HG03354 (cell line): ENCODE data around the gene CTBP1.

Experiments
- ATAC-seq: cut with Tn5 transposase; IDR thresholded peaks from one replicate; pipeline ENCODE4 v1.9.1; 2021; ENCODE audit warnings: mild to moderate bottlenecking; ENCODE audit not compliant: unreplicated experiment, poor library complexity, severe bottlenecking

CTBP1 gene

DNA sequence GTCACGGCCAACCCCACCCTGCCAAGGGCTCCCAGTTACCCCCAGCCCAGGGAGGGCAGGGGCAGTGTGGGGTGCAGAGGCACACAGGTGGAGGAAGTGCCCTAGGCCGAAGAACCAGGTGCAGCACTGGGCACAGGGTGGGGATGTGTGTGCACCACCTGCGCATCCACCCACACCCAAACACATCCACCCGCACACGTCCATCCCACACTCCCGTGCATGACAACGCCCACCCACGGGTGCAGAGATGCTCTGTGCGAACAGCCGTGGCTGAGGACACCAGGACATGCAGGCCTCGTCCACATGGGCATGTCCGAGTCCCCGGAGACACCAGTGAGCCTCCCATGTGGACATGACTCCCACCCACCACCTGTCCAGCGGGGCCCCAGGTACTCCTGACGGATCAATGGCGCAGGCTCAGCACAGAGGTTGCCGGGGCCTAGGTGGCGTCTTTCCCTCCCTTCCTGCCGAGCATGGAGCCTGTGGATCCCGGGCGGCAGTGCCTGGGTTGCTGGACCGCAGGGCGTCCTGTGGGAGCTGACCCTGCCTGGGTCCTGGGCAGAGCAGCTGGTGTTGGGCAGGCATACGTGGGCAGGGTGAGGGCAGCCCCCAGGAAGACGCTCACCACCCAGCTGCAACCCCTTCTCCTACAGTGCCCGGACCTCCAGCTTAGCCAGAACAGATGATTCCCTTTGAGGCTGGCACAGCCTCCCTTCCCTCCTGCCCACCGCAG lies 19.6 kb downstream of the CTBP1 start:
- no peak for ATAC-seq

DNA sequence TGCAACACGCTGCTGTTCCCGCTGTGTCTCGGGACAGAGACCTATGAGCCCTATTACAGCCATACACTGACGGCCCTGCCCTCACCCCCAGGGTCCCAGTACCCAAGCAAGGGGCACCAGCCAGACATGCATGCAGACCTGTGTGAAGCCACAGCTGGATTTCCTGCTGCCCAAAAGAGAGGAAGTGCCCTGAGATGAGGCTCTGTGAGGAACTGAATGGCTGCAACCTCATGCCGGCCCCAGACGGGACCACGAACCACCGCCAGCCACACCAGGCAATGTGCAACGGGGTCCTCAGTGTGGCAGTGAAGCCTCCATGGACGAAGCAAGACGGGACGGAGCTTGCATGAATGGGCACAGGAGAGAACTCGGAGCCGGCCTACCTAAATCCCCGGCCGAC lies 21.1 kb downstream of the CTBP1 start:
- no peak for ATAC-seq

DNA sequence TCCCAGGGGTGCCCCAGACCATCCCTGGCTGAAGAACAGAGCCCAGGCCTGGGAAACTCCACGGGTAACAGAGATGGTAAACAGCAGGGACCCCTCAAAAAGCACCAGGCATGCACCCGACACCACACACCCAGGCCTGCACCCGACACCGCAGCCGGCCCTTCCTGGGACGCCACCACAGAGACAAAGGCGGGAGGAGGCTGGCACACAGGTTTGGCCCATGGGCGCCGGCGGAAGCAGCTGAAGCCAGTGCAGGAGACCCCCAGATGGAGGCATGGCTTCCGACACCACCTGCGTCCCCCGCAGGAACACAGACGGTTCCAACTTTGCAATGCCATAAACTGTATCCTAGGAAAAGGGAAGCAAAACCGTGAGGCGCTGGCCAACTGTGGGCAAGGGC lies 22.3 kb downstream of the CTBP1 start:
- ATAC-seq: no peak

DNA sequence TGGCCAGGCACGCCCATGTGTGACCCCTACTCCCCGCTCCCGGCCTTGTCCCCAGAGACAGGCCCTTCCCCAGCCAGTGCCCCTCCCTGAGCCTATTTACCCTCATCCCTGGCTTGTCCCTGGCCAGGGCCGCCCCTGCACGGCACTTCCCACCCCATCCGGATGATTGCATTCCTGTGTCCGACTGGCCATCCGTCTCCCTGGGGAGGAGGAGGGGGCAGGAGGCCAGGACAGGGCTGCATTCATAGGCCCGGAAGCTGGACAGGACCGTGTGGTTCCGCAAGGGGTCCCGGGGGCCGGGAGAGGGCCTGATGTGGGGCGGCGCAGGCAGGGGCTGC lies 22.8 kb downstream of the CTBP1 start:
- ATAC-seq: no peak

DNA sequence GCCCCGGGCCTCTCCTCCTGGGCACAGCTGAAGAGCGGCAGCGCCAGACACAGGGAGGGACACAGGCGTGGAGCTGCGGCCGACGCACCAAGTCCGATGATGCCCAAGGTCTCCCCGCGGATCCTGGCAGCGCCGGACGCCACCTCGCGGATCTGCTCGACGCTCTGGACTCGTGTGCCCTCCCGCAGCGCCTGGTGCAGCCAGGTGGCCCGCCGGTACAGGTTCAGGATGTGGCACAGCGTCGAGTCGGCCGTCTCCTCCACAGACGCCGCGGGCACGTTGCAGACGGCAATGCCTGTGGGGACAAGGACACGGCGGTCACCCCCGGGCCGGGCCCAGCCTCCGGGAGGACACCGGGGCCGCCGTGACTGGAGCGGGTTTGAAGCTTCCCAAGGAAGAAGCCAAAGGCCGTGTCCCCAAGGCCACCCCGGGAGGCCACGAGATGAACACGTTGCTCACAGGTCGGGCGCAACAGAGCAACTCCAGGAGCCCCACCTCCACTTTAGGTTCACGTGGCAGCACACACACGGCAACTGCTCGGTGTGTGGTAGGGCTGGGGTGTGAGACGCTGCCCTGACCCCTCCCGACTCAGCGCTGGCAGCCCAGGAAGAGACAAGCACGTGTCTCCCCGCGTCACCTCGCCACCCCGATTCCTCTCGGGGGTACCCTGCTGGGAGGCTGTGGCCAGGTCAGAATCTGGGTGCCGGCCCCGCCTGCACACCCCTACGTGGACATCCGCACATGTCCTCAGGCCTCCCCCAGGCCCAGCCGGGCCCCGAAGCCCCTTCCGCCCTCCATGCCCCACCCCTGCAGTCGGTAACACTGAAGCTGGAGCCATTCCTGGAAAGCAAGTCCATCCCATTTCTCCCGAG lies 23.4 kb downstream of the CTBP1 start:
- no peak for ATAC-seq

DNA sequence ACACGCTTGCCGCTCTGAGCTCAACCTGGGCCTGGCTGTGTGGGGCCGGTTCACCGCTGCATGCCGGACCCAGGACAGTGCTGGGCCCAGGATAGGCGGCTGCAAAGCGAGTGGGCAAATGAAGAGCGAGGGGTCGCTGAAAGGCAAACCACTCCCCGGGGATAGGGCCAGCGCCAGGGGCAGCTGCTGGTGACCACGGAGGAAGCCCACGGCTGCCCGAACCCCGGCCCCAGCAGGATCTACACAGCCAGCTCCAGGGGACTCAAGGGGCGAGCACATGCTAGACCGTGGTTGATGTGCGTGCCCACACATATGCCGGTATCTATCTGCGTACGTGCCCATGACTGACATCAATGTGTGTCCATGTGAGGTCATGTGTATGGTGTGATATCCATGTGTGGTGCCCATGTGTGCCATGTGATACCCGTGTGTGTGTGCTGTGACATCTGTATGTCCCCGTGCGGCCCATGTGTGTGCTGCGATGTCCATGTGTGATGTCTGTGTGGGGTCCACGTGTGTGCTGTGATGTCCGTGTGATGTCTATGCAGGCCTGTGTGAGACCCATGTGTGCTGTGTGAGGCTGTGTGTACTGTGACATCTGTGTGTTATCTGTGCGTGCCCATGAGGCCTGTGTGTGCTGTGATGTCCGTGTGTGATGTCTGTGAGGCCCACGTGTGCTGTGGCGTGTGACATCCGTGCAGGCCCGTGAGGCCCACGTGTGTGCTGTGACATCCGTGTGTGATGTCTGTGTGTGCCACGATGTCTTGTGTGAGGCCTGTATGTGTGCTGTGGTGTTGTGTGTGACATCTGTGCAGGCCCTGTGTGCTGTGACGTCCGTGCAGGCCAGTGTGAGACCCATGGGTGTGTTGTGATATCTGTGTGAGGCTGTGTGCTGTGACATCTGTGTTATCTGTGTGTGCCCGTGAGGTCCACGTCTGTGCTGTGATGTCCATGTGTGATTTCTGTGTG lies 24.8 kb downstream of the CTBP1 start:
- no peak for ATAC-seq

DNA sequence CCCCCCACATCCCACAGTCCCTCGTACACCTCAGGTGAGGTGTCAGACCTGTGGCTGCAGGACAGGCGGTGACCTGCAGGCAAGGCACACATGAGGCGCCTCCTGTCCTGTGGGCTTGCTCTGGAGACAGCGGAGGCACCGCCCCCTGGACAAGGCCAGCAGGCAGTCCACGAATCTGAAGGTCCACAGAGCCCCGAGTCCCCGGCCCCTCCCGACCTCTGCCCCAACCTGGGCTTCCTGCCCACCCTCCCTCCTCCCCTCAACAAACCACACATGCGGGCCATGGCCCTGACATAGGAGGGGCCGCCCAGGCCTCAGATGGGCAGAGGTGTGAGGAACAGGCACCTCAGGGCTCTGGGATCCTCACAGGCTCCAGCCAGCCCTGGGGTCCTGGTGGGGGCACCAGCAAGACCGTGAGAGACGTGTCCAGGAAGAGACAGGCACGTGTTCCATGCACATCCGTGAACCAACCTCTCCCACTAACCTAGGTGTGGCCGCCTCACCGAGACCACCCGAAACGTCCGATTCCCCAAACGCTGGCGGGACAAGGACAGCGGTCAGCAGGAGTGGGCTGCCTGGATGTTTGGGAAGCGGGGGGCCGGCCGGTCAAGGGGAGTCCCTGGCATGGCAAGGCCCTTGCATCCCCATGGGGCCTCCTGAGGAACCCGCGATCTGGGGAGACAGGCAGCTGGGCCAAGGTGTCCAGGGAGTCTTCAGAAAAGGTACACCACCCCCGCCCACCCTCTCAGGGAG lies 25.8 kb downstream of the CTBP1 start:
- ATAC-seq: no peak

DNA sequence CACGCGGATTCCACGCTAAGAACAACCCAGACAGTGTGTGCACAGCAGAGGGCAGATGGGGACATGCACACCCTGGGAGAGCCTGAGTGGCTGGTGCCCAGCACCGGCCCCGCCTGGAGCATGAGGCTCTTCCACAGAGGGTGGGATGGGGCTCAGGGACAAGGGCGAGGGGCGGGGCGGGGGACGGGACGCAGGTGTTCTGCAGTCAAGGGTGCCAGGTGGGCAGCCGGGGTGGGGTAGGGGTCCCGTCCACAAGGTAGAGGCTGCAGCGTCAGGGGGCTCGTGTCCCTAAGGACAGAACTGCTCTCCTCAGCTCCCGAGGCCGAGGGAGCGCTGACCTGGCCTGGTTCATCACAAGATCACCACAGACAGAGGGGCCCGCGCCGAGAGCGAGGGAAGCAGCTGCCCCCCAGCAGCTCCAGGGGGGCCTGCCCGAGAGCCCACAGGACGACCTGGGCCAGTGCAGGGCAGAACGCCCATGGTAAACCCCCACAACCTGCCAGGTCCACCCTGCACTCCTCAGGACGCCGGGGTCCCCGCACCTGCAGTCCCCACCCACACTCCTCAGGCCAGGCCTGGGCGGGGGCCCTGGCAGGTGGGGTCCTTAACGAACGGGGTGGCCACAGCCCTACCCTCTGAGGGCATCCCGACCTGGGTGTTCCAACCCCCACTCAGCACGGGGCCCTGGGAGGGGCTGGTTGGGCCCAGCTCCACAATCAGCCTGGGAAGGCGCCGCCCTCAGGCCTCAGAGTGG lies 26.7 kb downstream of the CTBP1 start:
- ATAC-seq: no peak

DNA sequence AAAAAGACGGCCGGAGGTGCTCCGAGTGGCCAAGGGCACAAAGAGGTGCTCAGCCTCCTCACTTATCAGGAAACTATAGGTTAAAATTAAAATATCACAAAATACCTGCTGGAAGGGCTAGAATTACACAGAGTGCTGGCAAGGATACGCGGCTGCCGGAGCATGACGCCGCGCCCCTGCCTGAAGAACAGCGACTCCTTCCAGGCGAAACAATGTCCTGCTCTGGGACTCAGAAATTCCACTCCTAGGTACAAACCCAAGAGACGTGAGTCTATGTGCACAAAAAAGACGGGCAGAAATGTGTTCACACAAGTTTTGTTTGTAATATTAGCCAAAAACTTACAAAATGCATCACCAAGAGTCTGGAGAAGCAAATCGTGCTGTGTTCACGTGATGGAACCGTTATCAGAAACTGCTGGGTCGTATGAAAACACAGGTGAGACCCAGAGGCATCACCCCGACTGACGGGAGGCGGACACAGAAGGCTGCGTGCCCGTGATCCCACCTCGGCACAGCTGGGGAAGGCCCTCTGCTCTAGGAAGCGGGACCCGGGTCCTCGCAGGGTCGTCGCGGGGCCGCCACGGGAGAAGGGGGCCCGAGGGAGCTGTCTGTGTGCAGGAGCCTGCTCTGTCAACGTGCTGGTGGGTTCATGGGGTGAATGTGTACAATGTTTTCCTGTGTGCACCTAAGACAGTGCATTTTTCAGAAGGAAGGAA lies 27.6 kb downstream of the CTBP1 start:
- no peak for ATAC-seq

DNA sequence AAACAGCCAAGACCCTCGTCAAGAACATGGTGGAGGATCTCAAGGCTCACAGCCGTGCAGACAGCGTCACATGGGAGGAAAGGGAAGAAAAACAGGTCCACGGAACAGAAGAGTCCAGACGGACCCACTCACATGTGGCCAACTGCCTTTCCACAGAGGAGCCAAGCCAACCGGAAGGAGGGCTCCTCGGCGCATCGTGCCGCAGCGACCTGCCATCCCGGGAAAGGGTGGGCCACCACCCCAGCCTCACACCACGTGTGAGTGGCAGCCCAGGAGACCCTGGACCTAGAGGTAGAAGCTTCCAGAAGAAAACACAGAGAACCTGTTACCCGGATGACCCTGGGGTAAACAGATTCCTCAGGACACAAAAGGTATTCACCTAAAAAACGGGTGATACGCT lies 28.4 kb downstream of the CTBP1 start:
- ATAC-seq: no peak

DNA sequence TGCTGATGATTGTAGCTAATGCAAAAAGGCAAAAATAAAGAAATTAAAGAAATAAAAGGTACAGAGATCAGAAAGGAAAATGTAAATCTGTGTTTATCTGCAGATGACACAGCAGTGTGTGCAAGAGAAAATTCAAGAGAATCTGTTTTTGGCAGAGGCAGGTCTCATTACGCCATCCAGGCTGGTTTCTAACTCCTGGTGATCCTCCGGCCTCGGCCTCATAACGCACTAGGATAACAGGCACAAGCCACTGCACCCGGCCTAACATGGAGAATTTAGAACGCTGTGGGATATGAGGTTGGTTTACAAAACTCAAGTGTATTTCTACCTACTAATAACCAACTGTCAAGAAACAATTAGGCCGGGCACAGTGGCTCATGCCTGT lies 29.4 kb downstream of the CTBP1 start:
- no peak for ATAC-seq

DNA sequence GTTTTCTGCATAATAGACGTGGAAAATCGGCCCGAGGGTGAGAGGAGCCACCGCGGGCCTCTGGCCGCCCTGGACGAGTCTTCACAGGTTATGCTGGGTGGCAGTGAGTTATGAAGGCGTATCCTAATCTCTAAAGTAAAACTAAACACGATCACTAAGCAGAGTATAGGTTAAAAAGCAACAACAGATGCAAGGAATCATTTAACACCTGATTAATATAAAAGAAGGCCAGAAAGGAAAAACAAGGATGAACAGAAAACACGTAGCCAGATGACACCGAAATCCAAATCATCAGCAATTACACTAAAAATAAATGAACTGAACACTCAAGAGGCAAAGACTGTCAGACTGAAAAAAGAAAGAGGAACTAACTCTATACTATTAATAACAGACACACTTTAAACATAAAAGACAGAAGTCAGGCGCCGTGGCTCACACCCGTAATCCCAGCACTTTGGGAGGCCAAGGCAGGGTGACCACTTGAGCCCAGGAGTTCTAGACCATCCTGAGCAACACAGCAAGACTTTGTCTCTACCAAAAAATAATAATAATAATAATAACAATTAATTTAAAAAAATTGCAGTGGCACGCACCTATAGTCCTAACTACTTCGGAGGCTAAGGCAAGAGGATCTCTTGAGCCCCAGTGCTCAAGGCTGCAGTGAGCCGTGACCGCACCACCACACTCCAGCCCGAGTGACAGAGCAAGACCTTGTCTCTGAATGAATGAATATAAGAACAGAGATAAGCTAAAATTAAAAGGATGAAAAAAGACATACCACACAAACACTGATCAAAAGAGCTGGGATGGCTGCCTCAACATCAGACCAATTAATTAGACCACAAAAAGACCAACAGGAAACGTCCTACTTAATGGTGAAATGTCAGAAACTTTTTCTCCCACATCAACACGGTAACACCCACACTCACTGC lies 30.0 kb downstream of the CTBP1 start:
- peak; percentile 73 for ATAC-seq

DNA sequence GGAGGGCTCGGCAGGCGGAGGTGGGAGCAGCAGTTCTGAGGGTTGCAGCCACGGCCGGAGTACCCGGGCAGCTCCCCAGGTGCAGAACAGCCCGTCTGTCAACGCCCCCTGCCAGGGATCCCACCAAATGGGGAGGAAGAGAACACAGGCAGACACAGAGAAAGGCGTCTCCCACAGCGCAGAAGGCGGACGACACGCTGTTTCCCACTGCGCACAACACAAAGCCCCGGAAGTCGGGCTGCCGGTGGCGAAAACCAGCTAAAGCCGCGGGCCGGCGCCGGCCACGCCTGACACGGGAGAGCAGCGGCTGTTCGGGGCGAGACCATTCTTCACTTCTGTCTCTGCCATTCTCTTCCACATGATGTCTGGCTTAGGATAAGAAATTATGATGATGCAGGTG lies 31.6 kb downstream of the CTBP1 start:
- no peak for ATAC-seq

DNA sequence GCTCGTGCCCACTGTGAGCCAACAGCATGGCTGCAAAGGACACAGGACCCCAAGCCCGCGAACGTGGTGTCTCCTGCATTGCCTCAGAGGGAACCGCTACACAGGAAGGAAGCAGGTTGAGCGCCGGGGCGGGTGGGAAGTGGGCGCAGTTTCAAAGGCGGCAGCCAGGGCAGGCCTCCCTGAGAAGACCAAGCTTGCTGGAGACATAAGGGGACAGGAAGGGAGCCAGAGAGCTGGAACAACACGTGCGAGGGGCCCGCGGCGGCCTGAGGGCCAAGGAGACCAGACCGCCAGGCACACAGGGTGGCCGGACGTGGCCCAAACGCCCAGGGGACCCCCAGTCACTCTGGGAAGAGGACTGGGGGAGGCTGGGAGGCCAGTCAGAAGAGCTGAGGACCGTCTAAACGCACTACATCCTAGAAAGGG lies 32.0 kb downstream of the CTBP1 start:
- no peak for ATAC-seq

DNA sequence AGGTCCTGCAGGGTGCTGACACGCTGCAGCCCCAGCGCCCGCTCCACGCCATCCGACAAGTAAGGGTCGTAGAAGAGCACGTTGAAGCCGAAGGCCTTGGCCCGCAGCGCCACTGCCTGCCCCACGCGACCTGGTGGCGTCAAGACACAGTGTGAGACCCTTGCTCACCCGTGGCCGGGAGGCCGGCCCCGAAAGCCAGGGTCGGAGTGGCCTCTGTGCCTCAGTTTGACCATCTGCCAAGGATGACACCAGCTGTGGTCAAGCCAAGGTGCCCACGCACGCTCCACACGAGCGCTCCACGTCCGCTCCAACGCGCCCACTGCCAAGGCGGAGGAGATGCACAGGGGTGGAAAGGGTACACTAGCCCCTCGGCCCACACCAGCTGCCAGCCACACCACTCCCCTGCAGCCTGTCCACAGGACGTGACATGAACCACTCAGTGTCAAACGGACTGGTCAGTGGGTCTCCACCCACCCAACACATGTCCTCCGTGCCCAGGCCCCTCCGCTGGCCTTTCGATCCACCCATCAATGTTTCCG lies 32.8 kb downstream of the CTBP1 start:
- ATAC-seq: no peak

DNA sequence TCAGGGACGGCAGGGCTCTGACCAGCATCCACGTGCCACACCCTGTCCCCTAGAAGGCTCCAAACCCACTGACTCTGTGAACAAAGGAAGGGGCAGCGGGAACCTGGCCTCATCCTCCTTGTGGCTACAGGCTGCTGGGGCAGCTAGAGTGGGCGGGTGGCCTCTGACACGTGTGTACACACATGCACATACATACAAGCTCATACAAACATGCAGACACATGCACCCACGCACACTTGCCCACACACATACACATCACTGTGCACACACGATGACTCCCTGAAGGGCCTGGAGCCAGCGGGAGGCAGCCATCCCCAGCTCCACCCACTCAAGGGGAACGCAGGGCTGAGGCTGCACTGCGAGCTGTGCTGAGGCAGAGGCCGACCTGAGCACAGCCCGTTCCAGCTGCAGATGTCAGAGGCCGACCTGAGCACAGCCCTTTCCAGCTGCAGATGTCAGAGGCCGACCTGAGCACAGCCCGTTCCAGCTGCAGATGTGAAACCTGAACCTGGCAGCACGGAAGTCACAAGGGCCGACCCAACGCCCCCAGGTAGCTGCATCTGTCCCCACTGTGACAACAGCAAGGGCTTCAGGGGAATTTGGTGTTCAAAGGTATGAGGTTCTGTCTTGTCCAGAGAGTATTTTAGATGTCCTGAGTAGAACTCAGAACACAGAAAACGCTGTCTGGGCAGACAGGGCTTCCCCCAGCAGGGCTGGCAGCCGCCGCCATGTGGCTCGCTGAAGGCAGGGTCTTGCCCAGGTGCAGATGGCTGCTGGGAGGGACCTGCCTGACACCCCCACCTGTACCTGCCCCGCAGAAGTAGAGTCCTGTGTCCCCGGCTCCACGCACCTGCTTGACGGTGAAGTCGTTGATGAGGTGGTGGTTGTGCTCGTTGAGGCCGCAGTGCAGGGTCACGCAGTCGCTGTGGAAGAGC lies 33.5 kb downstream of the CTBP1 start:
- ATAC-seq: peak; percentile 33
